ENCODE measurements around the gene CHD8. TPM values are rescaled to one million over a fixed set of nuclear protein-coding genes. Genes with fewer than 3 reads are reported as not detected.
"Not testable (repeated sequence)": the region's sequence is repeated elsewhere in the genome, so short reads cannot be mapped to it uniquely, and the experiment has no call there.

Gene CHD8
- total RNA-seq, 1 donor from 2014 or later = 144 TPM

DNA sequence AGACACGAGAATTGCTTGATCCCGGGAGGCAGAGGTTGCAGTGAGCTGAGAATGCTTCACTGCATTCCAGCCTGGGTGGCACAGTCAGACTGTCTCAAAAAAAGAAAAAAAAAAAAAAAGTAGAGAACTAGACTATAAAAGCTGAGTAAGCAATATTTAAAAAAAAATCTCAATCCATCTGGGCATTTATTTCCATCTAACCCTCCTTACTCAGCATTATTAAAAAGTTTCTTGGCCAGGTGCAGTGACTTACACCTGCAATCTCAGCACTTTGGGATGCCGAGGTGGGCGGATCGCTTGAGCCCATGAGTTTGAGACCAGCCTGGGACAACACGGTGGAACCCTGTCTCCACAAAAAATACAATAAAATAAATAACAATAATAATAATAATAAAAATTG, 76.6 kb downstream of the CHD8 start:
- Mint-ChIP-seq H3K4me1 (ENCODE audit: unreplicated experiment) (peaks cover 13% of the 10 kb centered on the region), H3K36me3 (ENCODE audit: low read depth, unreplicated experiment) (no peaks in the 10 kb centered on the region), H3K9me3 (ENCODE audit: unreplicated experiment) (no peaks in the 10 kb centered on the region), H3K4me3 (ENCODE audit: unreplicated experiment) (no peak overlapping the region), H3K27ac (ENCODE audit: unreplicated experiment) (no peak overlapping the region), H3K27me3 (ENCODE audit: unreplicated experiment) (peaks cover 4% of the 10 kb centered on the region)
- DNase-seq (ENCODE audit: low spot score) = no peak
- TF ChIP-seq, protein P1, sequence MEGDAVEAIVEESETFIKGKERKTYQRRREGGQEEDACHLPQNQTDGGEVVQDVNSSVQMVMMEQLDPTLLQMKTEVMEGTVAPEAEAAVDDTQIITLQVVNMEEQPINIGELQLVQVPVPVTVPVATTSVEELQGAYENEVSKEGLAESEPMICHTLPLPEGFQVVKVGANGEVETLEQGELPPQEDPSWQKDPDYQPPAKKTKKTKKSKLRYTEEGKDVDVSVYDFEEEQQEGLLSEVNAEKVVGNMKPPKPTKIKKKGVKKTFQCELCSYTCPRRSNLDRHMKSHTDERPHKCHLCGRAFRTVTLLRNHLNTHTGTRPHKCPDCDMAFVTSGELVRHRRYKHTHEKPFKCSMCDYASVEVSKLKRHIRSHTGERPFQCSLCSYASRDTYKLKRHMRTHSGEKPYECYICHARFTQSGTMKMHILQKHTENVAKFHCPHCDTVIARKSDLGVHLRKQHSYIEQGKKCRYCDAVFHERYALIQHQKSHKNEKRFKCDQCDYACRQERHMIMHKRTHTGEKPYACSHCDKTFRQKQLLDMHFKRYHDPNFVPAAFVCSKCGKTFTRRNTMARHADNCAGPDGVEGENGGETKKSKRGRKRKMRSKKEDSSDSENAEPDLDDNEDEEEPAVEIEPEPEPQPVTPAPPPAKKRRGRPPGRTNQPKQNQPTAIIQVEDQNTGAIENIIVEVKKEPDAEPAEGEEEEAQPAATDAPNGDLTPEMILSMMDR (IDR thresholded peaks at IDR 0.05; ENCODE audit: unreplicated experiment) = no peak

DNA sequence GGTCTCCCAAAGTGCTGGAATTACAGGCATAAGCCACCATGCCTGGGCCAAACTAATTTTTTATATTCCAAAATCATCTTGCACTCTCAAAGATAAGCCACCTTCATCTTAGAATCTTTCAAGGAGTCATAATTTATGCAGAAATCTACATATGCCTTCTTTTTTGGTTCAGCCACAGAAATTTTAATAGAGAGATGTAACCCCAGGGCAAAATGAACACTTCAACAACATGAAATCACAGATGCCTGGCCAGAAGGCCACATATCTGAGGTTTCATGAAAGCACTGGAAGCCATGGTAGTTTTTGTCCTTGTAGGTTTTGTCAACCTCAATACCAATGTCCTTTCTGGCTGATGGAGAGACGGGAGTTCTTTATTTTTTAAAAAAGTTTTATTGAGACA, 81.9 kb downstream of the CHD8 start:
- Mint-ChIP-seq H3K4me3 (ENCODE audit: unreplicated experiment) (no peak overlapping the region), H3K27me3 (ENCODE audit: unreplicated experiment) (no peaks in the 10 kb centered on the region), H3K9me3 (ENCODE audit: unreplicated experiment) (no peaks in the 10 kb centered on the region), H3K27ac (ENCODE audit: unreplicated experiment) (no peak overlapping the region), H3K36me3 (ENCODE audit: low read depth, unreplicated experiment) (peaks cover 23% of the 10 kb centered on the region), H3K4me1 (ENCODE audit: unreplicated experiment) (no peaks in the 10 kb centered on the region)
- DNase-seq (ENCODE audit: low spot score) = no peak
- TF ChIP-seq, protein P1 (IDR thresholded peaks at IDR 0.05; ENCODE audit: unreplicated experiment) = no peak

GRCh38 chr14:21372814-21373213, 83.1 kb downstream of the CHD8 start:
- H3K27me3 Mint-ChIP-seq (ENCODE audit: unreplicated experiment); H3K4me1 Mint-ChIP-seq (ENCODE audit: unreplicated experiment); H3K9me3 Mint-ChIP-seq (ENCODE audit: unreplicated experiment); H3K4me3 Mint-ChIP-seq (ENCODE audit: unreplicated experiment); DNase-seq (ENCODE audit: low spot score); H3K27ac Mint-ChIP-seq (ENCODE audit: unreplicated experiment): not testable (repeated sequence)
- H3K36me3 Mint-ChIP-seq (ENCODE audit: low read depth, unreplicated experiment) = peaks cover 28% of the 10 kb centered on the region

- Mint-ChIP-seq H3K9me3 (ENCODE audit: unreplicated experiment) (no peaks in the 10 kb centered on the region), H3K27me3 (ENCODE audit: unreplicated experiment) (no peaks in the 10 kb centered on the region), H3K4me1 (ENCODE audit: unreplicated experiment) (no peaks in the 10 kb centered on the region), H3K27ac (ENCODE audit: unreplicated experiment) (no peak overlapping the region), H3K36me3 (ENCODE audit: low read depth, unreplicated experiment) (peaks cover 39% of the 10 kb centered on the region), H3K4me3 (ENCODE audit: unreplicated experiment) (no peak overlapping the region)
- DNase-seq (ENCODE audit: low spot score) = no peak
- TF ChIP-seq, protein P1 (IDR thresholded peaks at IDR 0.05; ENCODE audit: unreplicated experiment) = no peak
These were observed 85.8 kb downstream of the CHD8 start for GRCh38 chr14:21369949-21370679.

- no peak for DNase-seq (ENCODE audit: low spot score)
- no peaks in the 10 kb centered on the region for H3K4me1 Mint-ChIP-seq (ENCODE audit: unreplicated experiment)
- no peak overlapping the region for H3K4me3 Mint-ChIP-seq (ENCODE audit: unreplicated experiment)
- no peak overlapping the region for H3K27ac Mint-ChIP-seq (ENCODE audit: unreplicated experiment)
- H3K36me3 Mint-ChIP-seq (ENCODE audit: low read depth, unreplicated experiment) = peaks cover 48% of the 10 kb centered on the region
- H3K9me3 Mint-ChIP-seq (ENCODE audit: unreplicated experiment) = no peaks in the 10 kb centered on the region
- TF ChIP-seq, protein P1 (IDR thresholded peaks at IDR 0.05; ENCODE audit: unreplicated experiment) = no peak
- H3K27me3 Mint-ChIP-seq (ENCODE audit: unreplicated experiment) = no peaks in the 10 kb centered on the region
These were observed 88.3 kb downstream of the CHD8 start for GRCh38 chr14:21367582-21368144.
